Fibroblast of lung (primary cell): Measurements from ENCODE around the gene ABCA13.

Source experiments
- EZH2 ChIP-seq: IDR thresholded peaks from 2 replicates; pipeline ENCODE4 v1.5.1; 2012; ENCODE audit warnings: low read length, control low read depth, mild to moderate bottlenecking; ENCODE audit errors: missing control alignments
- TF ChIP-seq, protein P1 (sequence below), 2 donors: IDR thresholded peaks in 1 of 2; conservative IDR thresholded peaks in 1 of 2; 1 replicate in 1 of 2; 2 replicates in 1 of 2; pipeline ENCODE4 v1.5.1; 2011 to 2012; ENCODE audit warnings: low read length in 2 of 2, control low read depth in 1 of 2, inconsistent platforms in 1 of 2, low read depth in 1 of 2, mild to moderate bottlenecking in 1 of 2

DNA sequence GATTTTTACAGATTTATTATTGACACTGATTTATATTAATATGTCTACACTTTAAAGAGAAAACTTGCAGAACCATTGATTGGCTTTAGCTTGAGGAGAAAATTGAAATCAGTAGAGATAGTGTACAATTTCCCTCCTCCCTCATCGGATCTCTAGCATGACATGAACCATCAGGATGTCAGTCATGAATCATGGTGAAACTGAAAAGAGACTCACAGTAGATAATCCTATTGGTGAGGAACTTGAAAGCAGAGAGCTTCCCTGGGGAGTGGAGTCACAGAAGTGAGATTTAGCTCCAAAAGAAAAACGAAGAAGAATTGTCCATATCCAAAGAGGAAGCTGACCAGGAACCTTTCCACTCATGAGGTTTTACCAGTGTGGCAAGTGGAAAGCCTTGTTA, 346.8 kb downstream of the ABCA13 start:
- no peak for TF ChIP-seq EZH2
- TF ChIP-seq, protein P1, sequence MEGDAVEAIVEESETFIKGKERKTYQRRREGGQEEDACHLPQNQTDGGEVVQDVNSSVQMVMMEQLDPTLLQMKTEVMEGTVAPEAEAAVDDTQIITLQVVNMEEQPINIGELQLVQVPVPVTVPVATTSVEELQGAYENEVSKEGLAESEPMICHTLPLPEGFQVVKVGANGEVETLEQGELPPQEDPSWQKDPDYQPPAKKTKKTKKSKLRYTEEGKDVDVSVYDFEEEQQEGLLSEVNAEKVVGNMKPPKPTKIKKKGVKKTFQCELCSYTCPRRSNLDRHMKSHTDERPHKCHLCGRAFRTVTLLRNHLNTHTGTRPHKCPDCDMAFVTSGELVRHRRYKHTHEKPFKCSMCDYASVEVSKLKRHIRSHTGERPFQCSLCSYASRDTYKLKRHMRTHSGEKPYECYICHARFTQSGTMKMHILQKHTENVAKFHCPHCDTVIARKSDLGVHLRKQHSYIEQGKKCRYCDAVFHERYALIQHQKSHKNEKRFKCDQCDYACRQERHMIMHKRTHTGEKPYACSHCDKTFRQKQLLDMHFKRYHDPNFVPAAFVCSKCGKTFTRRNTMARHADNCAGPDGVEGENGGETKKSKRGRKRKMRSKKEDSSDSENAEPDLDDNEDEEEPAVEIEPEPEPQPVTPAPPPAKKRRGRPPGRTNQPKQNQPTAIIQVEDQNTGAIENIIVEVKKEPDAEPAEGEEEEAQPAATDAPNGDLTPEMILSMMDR (conservative IDR thresholded peaks at IDR 0.05 in 1 of 2, IDR thresholded peaks at IDR 0.05 in 1 of 2; ENCODE audit: low read depth in 1 of 2, low read length in 2 of 2): no peak
